K562 (cell line): Measurements from ENCODE around the gene TMEM203. TPM values are rescaled to one million over a fixed set of nuclear protein-coding genes. Genes with fewer than 3 reads are reported as not detected.

Experiments
- ARHGAP35 ChIP-seq: fragments of 450-650 bp; IDR thresholded peaks from 2 replicates; pipeline ENCODE4 v1.6.1; 2018; ENCODE audit not compliant: partially characterized antibody
- ATF1 ChIP-seq, 2 experiments: fragments of 450-650 bp in 1 of 2; IDR thresholded peaks; 2 replicates each; pipeline ENCODE4 v1.6.1; 2016; ENCODE audit warnings: missing compliant biosample characterization in 1 of 2, missing genetic modification characterization in 1 of 2
- BCOR ChIP-seq: fragments of 450-650 bp; IDR thresholded peaks from 2 replicates; pipeline ENCODE4 v1.6.1; 2016
- BHLHE40 ChIP-seq: IDR thresholded peaks from 2 replicates; pipeline ENCODE4 v1.6.1; 2011; ENCODE audit warnings: low read length, improper control_type of control experiment
- CBFB ChIP-seq: sonication (generic); formaldehyde crosslinking; IDR thresholded peaks from 2 replicates; pipeline ENCODE4 v1.4.0; 2020; ENCODE audit warnings: mild to moderate bottlenecking, missing genetic modification reagents
- COPS2 ChIP-seq: fragments of 450-650 bp; conservative IDR thresholded peaks from 2 replicates; pipeline ENCODE4 v1.6.1; 2016; ENCODE audit warnings: mild to moderate bottlenecking, moderate library complexity
- MEIS2 ChIP-seq: fragments of 450-650 bp; IDR thresholded peaks from 2 replicates; pipeline ENCODE4 v1.6.1; 2014; ENCODE audit warnings: mild to moderate bottlenecking; ENCODE audit not compliant: partially characterized antibody
- MTA2 ChIP-seq: fragments of 450-650 bp; IDR thresholded peaks from 2 replicates; pipeline ENCODE4 v1.6.1; 2016; ENCODE audit warnings: low read depth
- NEUROD1 ChIP-seq: fragments of 150-350 bp; IDR thresholded peaks from 2 replicates; pipeline ENCODE4 v1.6.1; 2014; ENCODE audit warnings: borderline replicate concordance, low read length, low read depth; ENCODE audit not compliant: partially characterized antibody
- POLR2AphosphoS2 ChIP-seq: IDR thresholded peaks from 2 replicates; pipeline ENCODE4 v1.6.1; 2012; ENCODE audit warnings: low read length, improper control_type of control experiment
- PTTG1 ChIP-seq: fragments of 450-650 bp; IDR thresholded peaks from 2 replicates; pipeline ENCODE4 v1.6.1; 2016; ENCODE audit warnings: low read depth, mild to moderate bottlenecking, missing genetic modification characterization, missing compliant biosample characterization
- TAF7 ChIP-seq: fragments of 450-650 bp; IDR thresholded peaks from 2 replicates; pipeline ENCODE4 v1.6.1; 2016; ENCODE audit warnings: missing genetic modification characterization, missing compliant biosample characterization
- U2AF1 ChIP-seq: fragments of 200-400 bp; formaldehyde crosslinking; optimal IDR thresholded peaks from 2 replicates; pipeline ENCODE3; 2017; ENCODE audit warnings: mild to moderate bottlenecking, low read depth, low read length, moderate library complexity
- ZC3H11A ChIP-seq: IDR thresholded peaks from 2 replicates; pipeline ENCODE4 v1.6.1; 2012; ENCODE audit warnings: low read depth, low read length, improper control_type of control experiment
- ZNF217 ChIP-seq: sonication (generic); formaldehyde crosslinking; IDR thresholded peaks from 2 replicates; pipeline ENCODE4 v1.8.0; 2022; ENCODE audit warnings: mild to moderate bottlenecking, missing genetic modification reagents
- polyA plus RNA-seq, 8 experiments: library from polyadenylated mRNA; depleted of rRNA in 4 of 8; stranded (reverse) in 5 of 8; unstranded in 3 of 8; fragments of >200 nt; fragmentation: Nextera tagmentation in 2 of 8; fragmentation: Illumina TruSeq in 1 of 8; extraction: Ambion mirVana in 2 of 8; extraction: Trizol in 1 of 8; gene quantifications; 2 replicates each; pipeline versions ENCODE4 v1.2.1 to v1.2.3, GENCODE V29; 2011 to 2014; ENCODE audit warnings: inconsistent platforms in 1 of 8, missing spikeins in 1 of 8
- total RNA-seq, 7 experiments: library from RNA; depleted of rRNA in 6 of 7; stranded (reverse); fragments of >200 nt in 6 of 7; fragmentation: Illumina TruSeq in 2 of 7; extraction: Trizol in 2 of 7; gene quantifications; 2 replicates each; pipeline versions ENCODE4 v1.2.1 to v1.2.3, GENCODE V29; 2011 to 2021; ENCODE audit warnings: low replicate concordance in 1 of 7
- TF ChIP-seq, protein P1 (sequence below): sonication (generic); formaldehyde crosslinking; IDR thresholded peaks from 2 replicates; pipeline ENCODE4 v1.8.0; 2022; ENCODE audit warnings: missing genetic modification reagents, mild to moderate bottlenecking, moderate library complexity, borderline replicate concordance
- TF ChIP-seq, protein P2 (sequence below): fragments of 150-350 bp; conservative IDR thresholded peaks from 2 replicates; pipeline ENCODE4 v1.6.1; 2014; ENCODE audit warnings: low read length
- TF ChIP-seq, protein P3 (sequence below): fragments of 450-650 bp; IDR thresholded peaks from 2 replicates; pipeline ENCODE4 v1.6.1; 2016; ENCODE audit warnings: antibody characterized with exemption
- TF ChIP-seq, protein P4 (sequence below): fragments of 450-650 bp; formaldehyde crosslinking; IDR thresholded peaks from 2 replicates; pipeline ENCODE4 v1.4.0; 2020; ENCODE audit warnings: mild to moderate bottlenecking, moderate library complexity
- TF ChIP-seq, protein P5 (sequence below): sonication (generic); formaldehyde crosslinking; IDR thresholded peaks from 2 replicates; pipeline ENCODE4 v1.5.0; 2020; ENCODE audit warnings: missing genetic modification reagents

TMEM203 gene
- total and polyA plus RNA-seq, 9 of the 15 experiments (the other 6 are each of a cell fraction or from before 2014, with no cell fraction given) = 8.8 to 59.5 (median 37.6) TPM

DNA sequence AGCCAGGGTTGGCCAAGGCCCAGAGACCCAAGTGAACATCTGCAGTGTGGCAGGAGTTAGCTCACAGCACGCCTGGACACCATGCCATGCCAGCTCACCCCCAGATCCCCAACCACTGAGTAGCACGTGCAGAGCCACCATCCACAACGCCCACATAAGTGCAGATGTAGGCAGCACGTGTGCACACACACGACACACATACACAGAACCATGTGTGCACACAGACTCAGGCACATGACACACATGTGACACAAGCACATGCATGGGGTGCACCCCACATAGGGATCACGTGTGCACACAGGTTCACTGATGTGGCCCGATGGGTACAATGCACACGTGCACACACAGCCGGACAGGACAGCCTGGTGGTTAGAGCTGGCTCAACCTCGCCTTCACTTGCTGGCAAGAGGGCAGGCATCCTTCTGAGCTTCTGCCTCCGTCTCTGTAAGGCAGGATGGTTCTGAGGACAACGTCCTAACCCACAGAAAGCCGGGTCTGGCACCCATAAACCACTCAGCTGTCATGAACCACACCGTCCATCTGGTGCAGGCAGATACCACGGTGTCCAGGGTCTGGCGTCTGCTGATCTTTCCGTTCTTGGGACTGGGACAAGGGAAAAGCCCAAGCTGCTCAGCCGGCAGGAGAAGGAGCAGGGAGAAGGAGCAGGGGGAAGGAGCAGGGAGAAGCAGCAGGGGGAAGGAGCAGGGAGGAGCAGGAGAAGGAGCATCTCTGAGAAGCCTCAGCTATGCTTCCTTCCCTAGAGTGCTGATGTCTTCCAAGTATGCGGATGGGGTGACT is 47.6 kb downstream of the TMEM203 start (continued):
- peak; percentile 70 for TF ChIP-seq BHLHE40
- TF ChIP-seq BCOR = peak; percentile 44; the same call in 1 of the 2 replicates
- TF ChIP-seq ZC3H11A = no peak
- TF ChIP-seq U2AF1 = no peak
- TF ChIP-seq MEIS2 = peak; percentile 79
- TF ChIP-seq ARHGAP35 = no peak
- no peak for TF ChIP-seq ZNF217 (CRISPR knock-in tag)
- TF ChIP-seq, protein P1, sequence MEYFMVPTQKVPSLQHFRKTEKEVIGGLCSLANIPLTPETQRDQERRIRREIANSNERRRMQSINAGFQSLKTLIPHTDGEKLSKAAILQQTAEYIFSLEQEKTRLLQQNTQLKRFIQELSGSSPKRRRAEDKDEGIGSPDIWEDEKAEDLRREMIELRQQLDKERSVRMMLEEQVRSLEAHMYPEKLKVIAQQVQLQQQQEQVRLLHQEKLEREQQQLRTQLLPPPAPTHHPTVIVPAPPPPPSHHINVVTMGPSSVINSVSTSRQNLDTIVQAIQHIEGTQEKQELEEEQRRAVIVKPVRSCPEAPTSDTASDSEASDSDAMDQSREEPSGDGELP (CRISPR knock-in tag) = peak; percentile 64; the same call in 1 of the 2 replicates
- TF ChIP-seq ATF1 (CRISPR knock-in tag; IDR thresholded peaks at IDR 0.05) = no peak
- no peak for TF ChIP-seq ATF1 (tag; IDR thresholded peaks at IDR 0.05)
- peak; percentile 32 for TF ChIP-seq NEUROD1
- no peak for TF ChIP-seq PTTG1
- TF ChIP-seq, protein P2, sequence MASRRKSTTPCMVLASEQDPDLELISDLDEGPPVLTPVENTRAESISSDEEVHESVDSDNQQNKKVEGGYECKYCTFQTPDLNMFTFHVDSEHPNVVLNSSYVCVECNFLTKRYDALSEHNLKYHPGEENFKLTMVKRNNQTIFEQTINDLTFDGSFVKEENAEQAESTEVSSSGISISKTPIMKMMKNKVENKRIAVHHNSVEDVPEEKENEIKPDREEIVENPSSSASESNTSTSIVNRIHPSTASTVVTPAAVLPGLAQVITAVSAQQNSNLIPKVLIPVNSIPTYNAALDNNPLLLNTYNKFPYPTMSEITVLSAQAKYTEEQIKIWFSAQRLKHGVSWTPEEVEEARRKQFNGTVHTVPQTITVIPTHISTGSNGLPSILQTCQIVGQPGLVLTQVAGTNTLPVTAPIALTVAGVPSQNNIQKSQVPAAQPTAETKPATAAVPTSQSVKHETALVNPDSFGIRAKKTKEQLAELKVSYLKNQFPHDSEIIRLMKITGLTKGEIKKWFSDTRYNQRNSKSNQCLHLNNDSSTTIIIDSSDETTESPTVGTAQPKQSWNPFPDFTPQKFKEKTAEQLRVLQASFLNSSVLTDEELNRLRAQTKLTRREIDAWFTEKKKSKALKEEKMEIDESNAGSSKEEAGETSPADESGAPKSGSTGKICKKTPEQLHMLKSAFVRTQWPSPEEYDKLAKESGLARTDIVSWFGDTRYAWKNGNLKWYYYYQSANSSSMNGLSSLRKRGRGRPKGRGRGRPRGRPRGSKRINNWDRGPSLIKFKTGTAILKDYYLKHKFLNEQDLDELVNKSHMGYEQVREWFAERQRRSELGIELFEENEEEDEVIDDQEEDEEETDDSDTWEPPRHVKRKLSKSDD = no peak
- TF ChIP-seq, protein P3, sequence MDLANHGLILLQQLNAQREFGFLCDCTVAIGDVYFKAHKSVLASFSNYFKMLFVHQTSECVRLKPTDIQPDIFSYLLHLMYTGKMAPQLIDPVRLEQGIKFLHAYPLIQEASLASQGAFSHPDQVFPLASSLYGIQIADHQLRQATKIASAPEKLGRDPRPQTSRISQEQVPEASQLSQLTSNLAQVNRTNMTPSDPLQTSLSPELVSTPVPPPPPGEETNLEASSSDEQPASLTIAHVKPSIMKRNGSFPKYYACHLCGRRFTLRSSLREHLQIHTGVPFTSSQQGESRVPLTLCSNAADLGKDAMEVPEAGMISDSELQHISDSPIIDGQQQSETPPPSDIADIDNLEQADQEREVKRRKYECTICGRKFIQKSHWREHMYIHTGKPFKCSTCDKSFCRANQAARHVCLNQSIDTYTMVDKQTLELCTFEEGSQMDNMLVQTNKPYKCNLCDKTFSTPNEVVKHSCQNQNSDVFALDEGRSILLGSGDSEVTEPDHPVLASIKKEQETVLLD = no peak
- TF ChIP-seq CBFB (CRISPR knock-in tag) = peak; percentile 86
- no peak for TF ChIP-seq COPS2
- TF ChIP-seq, protein P4, sequence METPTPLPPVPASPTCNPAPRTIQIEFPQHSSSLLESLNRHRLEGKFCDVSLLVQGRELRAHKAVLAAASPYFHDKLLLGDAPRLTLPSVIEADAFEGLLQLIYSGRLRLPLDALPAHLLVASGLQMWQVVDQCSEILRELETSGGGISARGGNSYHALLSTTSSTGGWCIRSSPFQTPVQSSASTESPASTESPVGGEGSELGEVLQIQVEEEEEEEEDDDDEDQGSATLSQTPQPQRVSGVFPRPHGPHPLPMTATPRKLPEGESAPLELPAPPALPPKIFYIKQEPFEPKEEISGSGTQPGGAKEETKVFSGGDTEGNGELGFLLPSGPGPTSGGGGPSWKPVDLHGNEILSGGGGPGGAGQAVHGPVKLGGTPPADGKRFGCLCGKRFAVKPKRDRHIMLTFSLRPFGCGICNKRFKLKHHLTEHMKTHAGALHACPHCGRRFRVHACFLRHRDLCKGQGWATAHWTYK (CRISPR knock-in tag) = no peak
- TF ChIP-seq POLR2AphosphoS2 = no peak
- TF ChIP-seq TAF7 (tag) = no peak
- TF ChIP-seq, protein P5, sequence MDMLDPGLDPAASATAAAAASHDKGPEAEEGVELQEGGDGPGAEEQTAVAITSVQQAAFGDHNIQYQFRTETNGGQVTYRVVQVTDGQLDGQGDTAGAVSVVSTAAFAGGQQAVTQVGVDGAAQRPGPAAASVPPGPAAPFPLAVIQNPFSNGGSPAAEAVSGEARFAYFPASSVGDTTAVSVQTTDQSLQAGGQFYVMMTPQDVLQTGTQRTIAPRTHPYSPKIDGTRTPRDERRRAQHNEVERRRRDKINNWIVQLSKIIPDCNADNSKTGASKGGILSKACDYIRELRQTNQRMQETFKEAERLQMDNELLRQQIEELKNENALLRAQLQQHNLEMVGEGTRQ (CRISPR knock-in tag) = peak; percentile 47
- peak; percentile 51; the same call in 1 of the 2 replicates for TF ChIP-seq MTA2
